Nephron (organoid): ENCODE data around the gene ASCC2.

Experiments used
- H3K27ac Mint-ChIP-seq, 3 experiments: 2 replicates each; pipeline ENCODE4 v1.8.0; 2020; ENCODE audit warnings: mixed read lengths in 3 of 3, mild to moderate bottlenecking in 2 of 3, moderate library complexity in 1 of 3
- H3K27me3 Mint-ChIP-seq: 2 replicates; pipeline ENCODE4 v1.8.0; 2021; ENCODE audit warnings: low read depth, mild to moderate bottlenecking, moderate library complexity, mixed read lengths
- H3K36me3 Mint-ChIP-seq: 2 replicates; pipeline ENCODE4 v1.8.0; 2020; ENCODE audit warnings: low read depth, mixed read lengths
- H3K4me1 Mint-ChIP-seq: 2 replicates; pipeline ENCODE4 v1.8.0; 2020; ENCODE audit warnings: mixed read lengths
- H3K4me3 Mint-ChIP-seq, 3 experiments: 2 replicates each; pipeline ENCODE4 v1.8.0; 2020; ENCODE audit warnings: mild to moderate bottlenecking in 3 of 3, mixed read lengths in 3 of 3, moderate library complexity in 2 of 3
- H3K9me3 Mint-ChIP-seq: 2 replicates; pipeline ENCODE4 v1.8.0; 2020; ENCODE audit warnings: mixed read lengths
- CTCF ChIP-seq, 3 experiments: fragments of 200-600 bp; sonication (generic); IDR thresholded peaks; one replicate each; pipeline ENCODE4 v1.5.0; 2021; ENCODE audit warnings: antibody characterized with exemption in 3 of 3; ENCODE audit not compliant: unreplicated experiment in 3 of 3

The ASCC2 gene

GRCh38 chr22:29753808-29754657, 84.0 kb downstream of the ASCC2 start:
- Mint-ChIP-seq H3K4me3 (no peak overlapping the region), H3K27me3 (no peaks in the 10 kb centered on the region), H3K9me3 (no peaks in the 10 kb centered on the region), H3K36me3 (no peaks in the 10 kb centered on the region), H3K4me1 (no peaks in the 10 kb centered on the region), H3K27ac (no peak overlapping the region)
- TF ChIP-seq CTCF (IDR thresholded peaks at IDR 0.05; ENCODE audit: unreplicated experiment in 3 of 3), result no peak

DNA sequence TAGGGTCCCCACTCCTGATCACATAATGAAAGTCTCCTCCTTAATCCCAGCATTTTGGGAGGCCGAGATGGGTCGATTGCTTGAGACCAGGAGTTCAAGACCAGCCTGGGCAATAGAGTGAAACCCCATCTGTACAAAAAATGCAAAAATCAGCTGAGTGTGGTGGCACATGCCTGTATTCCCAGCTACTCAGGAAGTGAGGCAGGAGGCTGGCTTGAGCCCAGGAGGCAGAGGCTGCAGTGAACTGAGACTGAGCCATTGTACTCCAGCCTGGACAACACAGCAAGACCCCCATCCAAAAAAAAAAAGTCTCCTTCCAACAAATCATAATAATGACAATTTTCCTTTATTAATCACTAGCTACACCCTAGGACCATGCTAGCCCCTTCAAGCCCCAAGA, 86.4 kb downstream of the ASCC2 start:
- H3K4me3 Mint-ChIP-seq, result no peak overlapping the region
- TF ChIP-seq CTCF (IDR thresholded peaks at IDR 0.05; ENCODE audit: unreplicated experiment in 3 of 3), result no peak
- no peaks in the 10 kb centered on the region for H3K9me3 Mint-ChIP-seq
- no peaks in the 10 kb centered on the region for H3K27me3 Mint-ChIP-seq
- H3K36me3 Mint-ChIP-seq, result peaks cover 9% of the 10 kb centered on the region
- no peaks in the 10 kb centered on the region for H3K4me1 Mint-ChIP-seq
- no peak overlapping the region for H3K27ac Mint-ChIP-seq

GRCh38 chr22:29750559-29751538, 87.2 kb downstream of the ASCC2 start:
- Mint-ChIP-seq H3K27ac (no peak overlapping the region), H3K27me3 (no peaks in the 10 kb centered on the region), H3K4me1 (no peaks in the 10 kb centered on the region), H3K4me3 (no peak overlapping the region), H3K36me3 (peaks cover 9% of the 10 kb centered on the region), H3K9me3 (no peaks in the 10 kb centered on the region)
- no peak for TF ChIP-seq CTCF (IDR thresholded peaks at IDR 0.05; ENCODE audit: unreplicated experiment in 3 of 3)

DNA sequence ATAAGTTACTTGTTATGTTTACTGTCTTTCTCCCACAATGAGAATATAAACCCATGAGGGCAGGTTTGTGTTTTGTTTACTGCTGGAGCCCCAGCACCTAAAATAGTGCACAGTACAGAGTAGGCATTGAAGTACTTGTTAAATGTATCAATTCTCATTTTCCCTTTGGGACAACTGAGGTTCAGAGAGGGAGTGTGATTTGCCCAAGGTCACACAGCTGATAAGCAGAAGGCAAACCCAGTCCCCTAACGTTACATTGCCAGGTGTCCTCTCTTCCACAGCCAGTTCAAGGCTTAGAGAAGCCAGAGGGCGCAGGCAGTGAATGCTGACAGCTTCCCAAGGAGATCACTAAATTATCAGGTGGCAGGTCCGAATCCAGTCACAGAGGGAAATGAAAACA, 88.0 kb downstream of the ASCC2 start:
- Mint-ChIP-seq H3K27me3 (no peaks in the 10 kb centered on the region), H3K4me1 (peaks cover under 1% of the 10 kb centered on the region), H3K9me3 (no peaks in the 10 kb centered on the region), H3K4me3 (no peak overlapping the region), H3K36me3 (peaks cover 15% of the 10 kb centered on the region), H3K27ac (no peak overlapping the region)
- TF ChIP-seq CTCF (IDR thresholded peaks at IDR 0.05; ENCODE audit: unreplicated experiment in 3 of 3), result no peak

DNA sequence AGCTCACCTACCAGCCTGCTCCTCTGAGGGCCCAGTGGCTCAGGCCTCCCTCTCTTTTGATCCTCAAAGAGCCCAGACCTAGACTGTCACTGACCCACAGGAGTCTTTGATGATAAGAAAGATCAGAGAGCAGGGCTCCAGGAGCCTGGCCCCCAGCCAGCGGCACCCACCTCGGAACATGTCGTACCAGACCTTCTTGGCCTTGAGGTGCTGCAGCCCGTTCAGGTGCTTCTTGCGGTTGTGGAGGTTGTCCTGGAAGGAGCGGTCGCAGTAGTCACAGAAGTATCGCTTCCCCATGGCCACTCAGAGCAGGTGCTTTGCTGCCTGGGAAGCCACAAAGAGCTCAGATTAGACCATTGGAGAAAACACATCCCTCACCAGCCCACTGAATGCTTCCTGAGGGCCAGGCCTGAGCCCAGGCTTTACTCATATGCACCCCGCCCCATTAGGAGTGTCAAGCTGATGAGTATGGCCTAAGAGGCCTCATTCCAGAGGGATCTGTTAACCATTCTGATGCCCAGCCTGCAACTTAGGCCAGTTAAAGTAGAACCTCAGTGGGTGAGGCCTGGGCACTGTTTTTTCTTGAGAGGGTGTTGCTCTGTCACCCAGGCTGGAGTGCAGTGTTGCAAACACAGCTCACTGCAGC, 89.7 kb downstream of the ASCC2 start:
- TF ChIP-seq CTCF (IDR thresholded peaks at IDR 0.05; ENCODE audit: unreplicated experiment in 3 of 3), result no peak
- Mint-ChIP-seq H3K27ac (no peak overlapping the region), H3K36me3 (peaks cover 19% of the 10 kb centered on the region), H3K9me3 (no peaks in the 10 kb centered on the region), H3K4me1 (peaks cover 5% of the 10 kb centered on the region), H3K27me3 (no peaks in the 10 kb centered on the region), H3K4me3 (no peak overlapping the region)
